ENCODE data around the gene PLCH1.

Gene PLCH1

GRCh38 chr3:155334914-155335723 lies 409.8 kb downstream of the PLCH1 start:
- ATAC-seq, result no peak
- no peak for DNase-seq

GRCh38 chr3:155334215-155334913 lies 410.5 kb downstream of the PLCH1 start:
- ATAC-seq (no peak), DNase-seq (no peak)

GRCh38 chr3:155332716-155333115 lies 412.2 kb downstream of the PLCH1 start:
- ATAC-seq (no peak), DNase-seq (no peak)

- ATAC-seq, result no peak
- DNase-seq, result no peak
These were observed 413.8 kb downstream of the PLCH1 start for GRCh38 chr3:155331078-155331477.

DNA sequence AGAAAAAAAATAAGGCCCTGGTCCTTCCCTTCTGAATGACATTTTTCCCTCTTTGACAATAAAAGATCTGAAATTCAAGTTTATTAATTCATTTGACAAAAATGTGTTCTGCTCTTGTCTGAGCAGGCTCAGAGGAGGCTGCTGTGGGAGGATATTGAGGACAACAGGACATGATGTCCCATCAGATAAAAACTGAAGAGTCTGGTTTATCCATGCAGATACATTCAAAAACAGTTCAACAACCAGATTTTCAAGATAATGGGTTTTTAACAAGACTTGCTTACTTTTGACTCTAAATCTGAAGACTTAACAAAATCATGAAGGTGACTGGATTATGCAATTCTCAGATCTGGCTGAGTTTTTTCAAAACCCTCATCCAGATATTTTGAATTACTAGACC lies 414.5 kb downstream of the PLCH1 start:
- DNase-seq (no peak), ATAC-seq (no peak)

GRCh38 chr3:155329513-155330048 lies 415.3 kb downstream of the PLCH1 start:
- no peak for ATAC-seq

DNA sequence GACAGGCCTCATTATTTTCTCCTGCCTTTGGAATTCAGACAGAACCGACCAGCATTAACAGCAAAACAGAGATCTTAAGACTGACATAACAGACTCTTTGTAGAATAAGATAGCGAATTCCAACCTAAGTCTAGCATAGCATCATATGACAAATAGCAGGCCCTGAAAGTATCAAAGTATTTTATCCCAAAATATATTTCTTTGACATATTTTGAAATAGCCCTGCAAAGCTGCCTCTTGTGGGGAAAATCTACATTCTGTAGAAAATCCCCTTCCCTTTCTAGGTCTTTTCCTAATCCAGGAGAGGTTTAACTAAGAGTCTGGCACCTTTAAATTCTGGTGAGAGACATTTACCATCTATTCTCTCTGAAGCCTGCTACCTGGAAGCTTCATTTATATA lies 417.0 kb downstream of the PLCH1 start:
- no peak for ATAC-seq

More at GRCh38 chr3:155329513-155330048, 415.3 kb downstream of the PLCH1 start:
- no peak for DNase-seq

DNA sequence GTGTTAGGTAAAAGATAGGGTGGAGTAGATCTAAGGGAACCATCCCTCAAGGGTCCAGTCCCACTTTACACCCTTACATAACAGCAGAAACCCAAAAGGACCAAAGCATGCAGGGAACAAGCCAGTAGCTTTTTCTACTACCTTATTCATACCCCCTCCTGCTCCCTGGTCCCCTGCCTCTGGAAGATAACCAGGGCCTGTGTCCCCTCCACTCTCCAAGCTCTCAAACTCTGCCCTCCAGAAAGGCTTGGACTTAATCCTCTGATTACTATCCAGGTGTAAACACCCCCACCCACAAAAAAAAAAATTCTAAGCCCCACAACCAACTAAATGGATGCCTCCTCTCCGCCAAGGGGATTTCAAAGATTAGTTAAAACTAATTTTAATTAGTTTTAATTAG lies 417.4 kb downstream of the PLCH1 start:
- ATAC-seq, result no peak

More for the DNA sequence above, 417.0 kb downstream of the PLCH1 start:
- no peak for DNase-seq

GRCh38 chr3:155326901-155327300 lies 418.0 kb downstream of the PLCH1 start:
- no peak for ATAC-seq

More for the DNA sequence above, 417.4 kb downstream of the PLCH1 start:
- no peak for DNase-seq

DNA sequence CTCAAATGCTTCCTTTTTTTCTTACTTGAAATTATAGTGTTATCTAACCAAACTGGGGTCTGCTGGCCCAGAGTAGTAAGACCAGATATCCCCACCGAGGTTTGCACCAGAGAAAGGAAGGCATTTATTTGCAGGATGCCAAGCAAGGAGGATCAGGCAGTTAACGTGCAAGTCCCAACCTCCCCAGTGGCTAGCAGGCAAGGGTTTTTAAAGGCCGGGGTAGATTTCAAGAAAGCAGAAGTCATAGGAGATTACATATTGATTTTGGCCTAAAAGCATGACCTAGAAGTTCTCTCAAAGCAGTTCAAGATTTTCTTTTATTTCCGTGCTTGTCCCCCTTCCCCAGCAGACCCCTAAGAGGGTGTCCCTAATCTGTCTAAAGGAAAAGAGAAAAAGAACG lies 418.6 kb downstream of the PLCH1 start:
- DNase-seq, result no peak

More at GRCh38 chr3:155326901-155327300, 418.0 kb downstream of the PLCH1 start:
- no peak for DNase-seq

More for the DNA sequence above, 418.6 kb downstream of the PLCH1 start:
- ATAC-seq, result no peak
